Colon (tissue), 2 donors: ENCODE data around the gene ZXDC.

Experiments
- FAIRE-seq: peaks from 2 replicates; lab custom pipeline; 2012; peaks lifted over from hg19 to GRCh38; lab: Jason Lieb, UNC
- donor health status: control.
- donor health status: control.

Gene ZXDC

GRCh38 chr3:126488886-126489569 lies 13.3 kb upstream of the ZXDC start:
- no peak for FAIRE-seq

GRCh38 chr3:126488185-126488584 lies 12.5 kb upstream of the ZXDC start:
- FAIRE-seq, result no peak

GRCh38 chr3:126487151-126487771 lies 11.6 kb upstream of the ZXDC start:
- no peak for FAIRE-seq

- no peak for FAIRE-seq
Observed at GRCh38 chr3:126486360-126486847, 10.7 kb upstream of the ZXDC start.

- no peak for FAIRE-seq
Observed at GRCh38 chr3:126485956-126486355, 10.3 kb upstream of the ZXDC start.

GRCh38 chr3:126485176-126485897 lies 9.6 kb upstream of the ZXDC start:
- no peak for FAIRE-seq

- no peak for FAIRE-seq
Observed at GRCh38 chr3:126484662-126485061, 9.0 kb upstream of the ZXDC start.

- FAIRE-seq, result no peak
Observed at GRCh38 chr3:126484148-126484547, 8.5 kb upstream of the ZXDC start.

GRCh38 chr3:126483321-126483761 lies 7.7 kb upstream of the ZXDC start:
- no peak for FAIRE-seq

GRCh38 chr3:126482503-126483255 lies 7.0 kb upstream of the ZXDC start:
- no peak for FAIRE-seq

- FAIRE-seq, result no peak
Observed at GRCh38 chr3:126481808-126482502, 6.3 kb upstream of the ZXDC start.

- FAIRE-seq, result no peak
Observed at GRCh38 chr3:126480861-126481260, 5.2 kb upstream of the ZXDC start.

- no peak for FAIRE-seq
Observed at GRCh38 chr3:126480206-126480605, 4.5 kb upstream of the ZXDC start.

GRCh38 chr3:126479642-126480041 lies 4.0 kb upstream of the ZXDC start:
- FAIRE-seq, result no peak

- no peak for FAIRE-seq
Observed at GRCh38 chr3:126478581-126479310, 3.1 kb upstream of the ZXDC start.

- FAIRE-seq, result no peak
Observed at GRCh38 chr3:126477061-126477380, 1.3 kb upstream of the ZXDC start.

- FAIRE-seq, result no peak
Observed at GRCh38 chr3:126476166-126477060, 722 bp upstream of the ZXDC start.

- no peak for FAIRE-seq
Observed at GRCh38 chr3:126474498-126475412, 936 bp downstream of the ZXDC start.
